ENCODE results near the gene ZNF446.

- TF ChIP-seq CTCF (IDR thresholded peaks at IDR 0.05) (no peak), EZH2 (IDR thresholded peaks at IDR 0.05; ENCODE audit: borderline replicate concordance, insufficient read depth, low read depth, low read length, poor library complexity, severe bottlenecking) (no peak)
These were observed 9.2 kb upstream of the ZNF446 start, which contains the start of gene ZNF324 for GRCh38 chr19:58466760-58467589.
